Posterior cingulate gyrus (tissue), 11 donors: ENCODE measurements around the gene RBBP6.
"Not testable (repeated sequence)": the region's sequence is repeated elsewhere in the genome, so short reads cannot be mapped to it uniquely, and the experiment has no call there.

Experiments
- DNase-seq, 10 donors: peaks; one replicate each; pipeline versions ENCODE4 v3.0.0 to v3.0.0-alpha.2; 2020 to 2021; ENCODE audit warnings: mixed read lengths in 3 of 10
- intact Hi-C: fragments of 100-400 bp; cut with DNase I; formaldehyde crosslinking; loops from one replicate; pipeline ENCODE4 v1.15.1; 2023

Gene RBBP6

GRCh38 chr16:24552705-24553246 is 13.4 kb downstream of the RBBP6 start:
- no peak for DNase-seq
- intact Hi-C loops, result no loop called here

- intact Hi-C loops, result no loop called here
- no peak for DNase-seq
Observed at GRCh38 chr16:24553983-24554382, 14.6 kb downstream of the RBBP6 start.

DNA sequence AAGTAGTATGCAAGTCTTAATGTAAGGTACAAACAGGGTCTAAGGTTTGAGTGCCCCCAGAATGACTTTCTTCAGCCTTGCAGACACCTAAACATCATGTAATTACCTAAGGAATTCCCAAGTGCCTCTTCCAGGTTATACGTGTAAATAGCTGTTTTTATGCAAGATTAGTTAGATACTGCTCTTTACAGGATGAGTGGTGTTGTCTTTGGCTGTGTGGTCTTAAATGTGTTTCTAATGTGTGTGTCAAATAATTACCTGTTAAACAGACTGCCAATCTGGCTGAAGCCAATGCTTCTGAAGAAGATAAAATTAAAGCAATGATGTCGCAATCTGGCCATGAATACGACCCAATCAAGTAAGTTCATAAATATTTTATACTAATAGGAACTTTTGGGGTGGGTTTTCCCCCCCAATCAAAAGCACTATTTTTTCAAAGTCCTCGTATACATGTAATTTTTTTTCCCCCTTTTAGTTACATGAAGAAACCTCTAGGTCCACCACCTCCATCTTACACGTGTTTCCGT is 16.0 kb downstream of the RBBP6 start:
- intact Hi-C loops, result no loop called here
- DNase-seq, result no peak

- intact Hi-C loops, result no loop called here
- DNase-seq, result no peak
Observed at GRCh38 chr16:24562811-24563210, 23.4 kb downstream of the RBBP6 start.

GRCh38 chr16:24568392-24568791 is 29.0 kb downstream of the RBBP6 start:
- no peak for DNase-seq
- intact Hi-C loops, result no loop called here

DNA sequence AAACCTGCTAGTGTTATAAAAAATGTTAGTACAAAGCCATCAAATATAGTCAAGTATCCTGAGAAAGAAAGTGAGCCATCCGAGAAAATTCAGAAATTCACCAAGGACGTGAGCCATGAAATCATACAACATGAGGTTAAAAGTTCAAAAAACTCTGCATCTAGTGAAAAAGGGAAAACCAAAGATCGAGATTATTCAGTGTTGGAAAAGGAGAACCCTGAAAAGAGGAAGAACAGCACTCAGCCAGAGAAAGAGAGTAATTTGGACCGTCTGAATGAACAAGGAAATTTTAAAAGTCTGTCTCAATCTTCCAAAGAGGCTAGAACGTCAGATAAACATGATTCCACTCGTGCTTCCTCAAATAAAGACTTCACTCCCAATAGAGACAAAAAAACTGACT is 31.7 kb downstream of the RBBP6 start:
- no peak for DNase-seq
- intact Hi-C loops, result no loop called here

DNA sequence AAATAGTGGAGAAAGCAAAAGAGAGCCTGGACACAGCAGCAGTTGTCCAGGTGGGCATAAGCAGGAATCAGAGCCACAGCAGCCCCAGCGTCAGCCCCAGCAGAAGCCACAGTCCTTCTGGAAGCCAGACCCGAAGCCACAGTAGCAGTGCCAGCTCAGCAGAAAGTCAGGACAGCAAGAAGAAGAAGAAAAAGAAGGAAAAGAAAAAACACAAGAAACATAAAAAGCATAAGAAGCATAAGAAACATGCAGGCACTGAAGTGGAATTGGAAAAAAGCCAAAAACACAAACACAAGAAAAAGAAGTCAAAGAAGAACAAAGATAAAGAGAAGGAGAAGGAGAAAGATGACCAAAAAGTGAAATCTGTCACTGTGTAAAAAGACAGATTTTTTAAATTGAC is 32.7 kb downstream of the RBBP6 start:
- intact Hi-C loops, result no loop called here
- DNase-seq, result no peak

DNA sequence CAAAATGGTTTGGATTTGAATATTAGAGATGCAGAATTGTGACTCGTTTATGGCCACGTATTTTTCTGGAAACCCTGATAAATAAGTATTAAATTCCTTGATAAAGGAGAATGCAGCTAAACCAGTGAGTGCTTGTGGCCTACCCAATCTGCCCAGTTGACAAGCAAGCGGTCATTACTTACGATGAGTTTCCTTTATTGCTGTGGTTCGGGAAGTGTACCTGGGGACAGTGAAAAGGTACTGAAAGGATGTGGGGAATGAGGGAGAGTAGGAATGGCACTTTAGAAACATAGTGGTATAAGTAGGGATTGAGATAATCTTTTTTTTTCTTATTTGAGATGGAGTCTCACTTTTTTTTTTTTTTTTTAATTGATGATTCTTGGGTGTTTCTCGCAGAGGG is 33.8 kb downstream of the RBBP6 start:
- DNase-seq, result no peak
- intact Hi-C loops, result no loop called here

- intact Hi-C loops, result not testable (repeated sequence)
- peak in 1 of 10 donors; percentile 81 for DNase-seq
Observed at GRCh38 chr16:24574515-24575485, 35.4 kb downstream of the RBBP6 start.

DNA sequence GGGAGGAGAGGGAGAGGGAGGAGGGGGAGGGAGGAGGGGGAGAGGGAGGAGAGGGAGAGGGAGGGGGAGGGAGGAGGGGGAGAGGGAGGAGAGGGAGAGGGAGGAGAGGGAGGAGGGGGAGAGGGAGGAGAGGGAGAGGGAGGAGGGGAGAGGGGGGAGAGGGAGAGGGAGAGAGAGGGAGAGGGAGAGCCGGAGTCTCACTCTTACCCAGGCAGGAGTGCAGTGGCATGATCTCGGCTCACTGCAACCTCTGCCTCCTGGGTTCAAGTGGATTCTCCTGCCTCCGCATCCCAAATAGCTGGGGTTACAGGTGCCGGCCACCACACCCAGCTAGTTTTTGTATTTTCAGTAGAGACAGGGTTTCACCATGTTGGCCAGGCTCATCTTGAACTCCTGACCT is 36.4 kb downstream of the RBBP6 start:
- intact Hi-C loops, result not testable (repeated sequence)

GRCh38 chr16:24577167-24577566 is 37.8 kb downstream of the RBBP6 start:
- intact Hi-C loops, result no loop called here
- no peak for DNase-seq

More for the DNA sequence above, 36.4 kb downstream of the RBBP6 start:
- DNase-seq, result not testable (repeated sequence)

DNA sequence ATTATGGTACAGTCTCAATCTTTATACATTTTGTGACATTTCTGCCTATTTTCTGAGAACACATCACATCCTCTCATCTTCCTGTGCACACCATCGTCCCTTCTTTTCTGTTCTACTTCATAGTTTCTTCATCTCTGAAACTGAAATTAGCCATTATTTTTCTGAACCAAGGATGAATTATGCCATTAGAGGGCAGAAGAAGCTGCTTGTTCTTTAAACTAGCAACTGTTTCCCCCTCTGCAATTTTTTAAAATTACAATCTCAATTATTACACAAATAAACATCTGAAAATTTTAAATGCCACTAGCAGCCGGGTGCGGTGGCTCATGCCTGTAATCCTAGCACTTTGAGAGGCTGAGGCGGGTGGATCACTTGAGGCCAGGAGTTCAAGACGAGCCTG is 41.3 kb downstream of the RBBP6 start:
- no peak for DNase-seq
- intact Hi-C loops, result loop anchor here (10.0 kb wide), 1 partner anchor 224 kb away; no protein-coding TSS in a partner anchor

GRCh38 chr16:24583494-24583893 is 44.1 kb downstream of the RBBP6 start:
- intact Hi-C loops, result loop anchor here (10.0 kb wide), 1 partner anchor 221 kb away; no protein-coding TSS in a partner anchor
- DNase-seq, result no peak

DNA sequence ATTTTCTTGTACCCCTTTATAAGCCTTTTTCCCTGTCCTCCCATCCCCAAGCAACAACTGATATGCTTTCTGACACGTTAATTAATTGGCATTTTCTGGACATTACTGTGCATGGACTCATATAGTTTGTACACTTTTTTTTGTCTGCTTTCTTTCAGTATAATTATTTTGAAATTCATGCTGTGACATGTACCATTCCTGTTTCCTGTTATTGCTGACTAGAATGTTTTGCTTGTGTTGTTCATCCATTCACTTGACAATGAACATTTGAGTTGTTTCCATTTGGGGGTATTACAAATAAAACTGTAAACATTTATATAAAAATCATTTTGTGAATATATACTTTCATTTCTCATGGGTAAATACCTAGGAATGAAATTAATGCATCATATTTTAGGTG is 50.6 kb downstream of the RBBP6 start:
- intact Hi-C loops, result loop anchor here (10.0 kb wide), 2 partner anchors 95 to 215 kb away; no protein-coding TSS in a partner anchor
- no peak for DNase-seq

DNA sequence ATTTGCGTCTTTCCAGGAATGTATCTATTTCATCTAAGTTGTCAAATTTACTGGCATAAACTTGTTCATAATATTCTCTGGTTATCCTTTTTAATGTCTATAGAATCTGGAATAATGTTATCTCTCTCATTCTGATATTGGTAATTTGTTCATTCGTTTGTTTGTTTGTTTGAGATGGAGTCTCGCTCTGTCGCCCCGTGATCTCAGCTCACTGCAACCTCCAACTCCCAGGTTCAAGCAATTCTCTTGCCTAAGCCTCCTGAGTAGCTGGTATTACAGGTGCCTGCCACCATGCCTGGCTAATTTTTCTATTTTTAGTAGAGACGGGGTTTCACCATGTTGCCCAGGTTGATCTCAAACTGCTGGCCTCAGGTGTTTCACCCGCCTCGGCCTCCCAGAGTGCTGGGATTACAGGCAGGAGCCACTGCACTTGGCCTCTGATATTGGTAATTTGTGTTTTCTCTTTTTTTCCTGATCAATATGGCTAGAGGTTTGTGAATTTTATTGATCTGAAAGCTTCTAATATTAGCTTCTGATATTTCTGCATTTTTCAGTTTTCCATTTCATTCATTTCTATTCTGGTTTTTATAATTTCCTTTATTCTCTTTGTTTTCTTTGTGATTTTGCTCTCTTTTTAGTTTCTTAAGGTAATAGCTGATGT is 59.5 kb downstream of the RBBP6 start:
- intact Hi-C loops, result loop anchor here (10.0 kb wide), 1 partner anchor 86 kb away; no protein-coding TSS in a partner anchor
- DNase-seq, result no peak

DNA sequence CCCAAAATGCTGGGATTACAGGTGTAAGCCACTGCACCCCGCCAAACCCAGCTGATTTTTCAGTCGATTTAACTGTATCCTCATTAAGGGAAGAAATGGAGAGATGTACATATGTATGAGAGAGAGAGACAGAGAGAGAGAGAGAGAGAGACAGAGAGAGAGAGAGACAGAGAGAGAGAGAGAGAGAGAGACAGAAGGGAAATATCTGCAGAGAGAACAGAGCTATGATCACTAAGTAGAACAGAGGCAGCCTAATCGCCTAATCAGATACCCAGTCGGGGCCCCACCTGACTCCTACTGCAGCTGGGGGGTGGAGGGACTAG is 70.0 kb downstream of the RBBP6 start:
- intact Hi-C loops, result no loop called here

DNA sequence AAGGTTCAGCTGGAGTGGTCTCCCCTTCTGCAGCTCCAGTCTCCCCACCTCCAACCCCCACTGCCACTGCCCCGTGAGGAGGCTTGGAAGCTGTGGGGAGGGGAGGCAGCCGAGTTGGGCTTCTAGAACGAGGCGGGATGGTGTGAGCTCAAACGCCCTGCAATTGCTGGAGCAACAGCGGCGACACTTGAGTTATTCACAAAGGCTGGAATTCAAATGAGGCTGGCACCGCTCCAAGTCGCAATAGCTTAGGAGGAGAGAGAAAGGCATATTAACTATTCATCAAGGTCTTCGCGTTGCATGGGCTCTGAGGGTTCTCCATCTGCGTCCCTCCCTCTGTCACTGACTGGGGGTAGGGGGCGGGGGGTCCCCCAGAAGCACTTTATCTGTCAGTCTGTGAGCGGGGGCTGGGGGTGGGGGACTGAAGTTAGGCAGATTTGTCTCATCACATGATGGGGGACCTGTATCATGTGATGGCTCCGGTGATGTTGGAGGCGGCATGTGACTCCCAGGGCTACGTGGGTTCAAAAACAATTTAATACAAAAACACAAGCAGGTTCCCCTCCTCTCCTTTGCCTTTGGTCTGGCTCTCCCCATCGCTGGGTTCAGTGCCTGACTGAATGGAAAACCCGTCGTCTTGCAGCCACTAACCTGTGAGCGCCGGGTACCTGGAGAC is 70.5 kb downstream of the RBBP6 start:
- peak; percentile 57 to 93 (median 74) for DNase-seq
- intact Hi-C loops, result no loop called here

More for the DNA sequence above, 70.0 kb downstream of the RBBP6 start:
- DNase-seq, result no peak

- peak; percentile 27 to 94 (median 58) for DNase-seq
- intact Hi-C loops, result no loop called here
Observed at GRCh38 chr16:24610416-24610755, 71.0 kb downstream of the RBBP6 start.

DNA sequence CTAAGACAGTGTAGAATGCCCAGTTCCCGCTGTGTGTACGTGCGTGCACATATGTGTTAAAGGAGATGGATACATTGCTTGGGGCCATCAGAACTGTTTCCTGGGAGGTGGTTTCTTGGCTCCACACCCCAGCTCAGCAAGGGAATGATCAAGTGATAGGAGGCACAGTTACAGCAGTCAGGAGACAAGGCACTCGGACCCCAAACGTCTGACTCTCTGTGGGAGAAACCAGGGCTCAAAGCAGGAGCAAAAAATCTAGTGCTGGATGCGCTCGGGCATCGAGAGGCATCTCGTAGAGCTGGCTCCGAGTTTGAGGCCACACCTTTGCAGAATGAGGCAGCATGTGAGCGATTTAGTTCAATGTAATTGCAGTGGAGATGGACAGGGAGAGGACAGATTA is 71.9 kb downstream of the RBBP6 start:
- intact Hi-C loops, result no loop called here
- peak in 2 of 10 donors; percentile 9 to 77 for DNase-seq

DNA sequence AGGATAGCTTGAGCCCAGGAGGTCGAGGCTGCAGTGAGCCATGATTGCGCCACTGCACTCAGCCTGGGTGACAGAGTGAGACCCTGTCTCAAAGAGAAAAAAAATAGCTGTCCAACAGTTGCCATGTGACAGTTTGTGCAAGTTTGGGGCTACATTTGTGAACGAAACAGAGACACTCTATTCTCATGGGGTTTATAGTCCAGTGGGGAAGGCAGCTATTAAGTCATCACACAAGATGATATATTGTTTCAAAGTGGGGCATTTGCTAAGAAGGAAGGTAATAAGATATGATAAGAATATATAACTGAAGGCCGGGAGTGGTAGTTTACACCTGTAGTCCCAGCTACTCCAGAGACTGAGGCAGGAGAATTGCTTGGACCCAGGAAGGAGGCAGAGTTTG is 73.3 kb downstream of the RBBP6 start:
- intact Hi-C loops, result no loop called here

GRCh38 chr16:24613267-24613666 is 73.9 kb downstream of the RBBP6 start:
- intact Hi-C loops, DNase-seq: not testable (repeated sequence)

More for the DNA sequence above, 73.3 kb downstream of the RBBP6 start:
- DNase-seq, result no peak
